ENCODE measurements around the gene SEL1L3. TPM values are rescaled to one million over a fixed set of nuclear protein-coding genes. Genes with fewer than 3 reads are reported as not detected.
A peak's percentile ranks its signal among the peaks of the same experiment; 100 is the strongest.

The SEL1L3 gene
- total and polyA plus RNA-seq, 9 of the 15 experiments (the other 6 are each of a cell fraction or from before 2014, with no cell fraction given): 10.0 to 44.3 (median 21.6) TPM

DNA sequence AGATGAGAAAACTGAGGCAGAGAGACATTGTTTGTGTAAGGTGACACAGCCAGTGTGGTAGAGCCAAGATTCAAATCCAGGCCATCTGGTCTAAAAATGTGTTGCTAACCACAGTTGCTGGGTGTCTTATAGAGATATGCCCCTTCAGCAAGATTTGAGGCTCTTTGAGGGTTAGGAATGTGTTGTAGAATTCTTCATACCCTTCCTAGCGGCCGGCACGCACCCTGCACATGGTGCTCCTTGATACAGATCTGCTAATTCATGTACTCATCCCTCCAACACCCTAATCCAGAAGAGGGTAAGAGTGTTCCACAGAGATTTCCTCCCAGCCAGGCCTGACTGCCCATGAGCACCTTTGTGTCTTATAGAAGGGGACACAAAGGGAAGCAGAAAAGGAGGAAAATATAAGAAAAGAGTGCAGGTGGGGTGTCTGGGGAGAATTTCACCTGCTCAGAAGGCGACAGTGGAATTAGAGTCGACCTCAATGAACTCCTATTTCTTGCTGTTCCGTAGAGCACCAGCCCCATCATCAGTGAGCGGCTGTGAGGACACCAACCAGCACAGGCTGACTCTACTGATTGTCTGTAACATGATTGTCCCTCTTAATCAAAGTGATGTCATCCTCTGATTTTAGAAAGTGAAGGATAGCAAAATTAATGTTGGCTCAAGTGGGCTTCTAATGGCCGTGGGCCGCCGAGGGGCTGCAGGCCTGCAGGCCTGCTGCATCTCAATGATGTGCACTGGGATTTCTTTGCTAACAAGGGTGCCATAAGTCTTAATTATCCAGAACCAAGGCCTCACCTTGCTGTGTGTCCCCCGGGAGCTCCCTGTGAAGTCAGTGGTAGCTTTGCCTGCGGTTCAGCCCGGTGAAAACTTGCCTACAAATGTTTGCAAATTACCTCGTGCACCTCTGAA lies 27.1 kb upstream of the SEL1L3 start (continued):
- peak in 1 of 2 experiments; percentile 57; a peak in 3 of 4 replicates for TF ChIP-seq RCOR1 (IDR thresholded peaks at IDR 0.05; ENCODE audit: borderline replicate concordance in 1 of 2, low read depth in 2 of 2, low read length in 2 of 2)
- TF ChIP-seq ZKSCAN1 (IDR thresholded peaks at IDR 0.05; ENCODE audit: low read depth, low read length): no peak
- no peak for TF ChIP-seq CTBP1 (IDR thresholded peaks at IDR 0.05; ENCODE audit: borderline replicate concordance)
- no peak for TF ChIP-seq CREB1 (IDR thresholded peaks at IDR 0.05)
- TF ChIP-seq CREB1 (CRISPR knock-in tag; IDR thresholded peaks at IDR 0.05): no peak
- no peak for TF ChIP-seq NCOA6 (IDR thresholded peaks at IDR 0.05)
- peak; percentile 42 for TF ChIP-seq CBFA2T3 (IDR thresholded peaks at IDR 0.05)
- TF ChIP-seq NFE2 (IDR thresholded peaks at IDR 0.05; ENCODE audit: low read depth): peak; percentile 11; the same call in 1 of the 2 replicates
- no peak for TF ChIP-seq STAG1 (CRISPR knock-in tag; IDR thresholded peaks at IDR 0.05; ENCODE audit: borderline replicate concordance)
- no peak for TF ChIP-seq ZNF282 (CRISPR knock-in tag; IDR thresholded peaks at IDR 0.05)
- TF ChIP-seq, protein P1, sequence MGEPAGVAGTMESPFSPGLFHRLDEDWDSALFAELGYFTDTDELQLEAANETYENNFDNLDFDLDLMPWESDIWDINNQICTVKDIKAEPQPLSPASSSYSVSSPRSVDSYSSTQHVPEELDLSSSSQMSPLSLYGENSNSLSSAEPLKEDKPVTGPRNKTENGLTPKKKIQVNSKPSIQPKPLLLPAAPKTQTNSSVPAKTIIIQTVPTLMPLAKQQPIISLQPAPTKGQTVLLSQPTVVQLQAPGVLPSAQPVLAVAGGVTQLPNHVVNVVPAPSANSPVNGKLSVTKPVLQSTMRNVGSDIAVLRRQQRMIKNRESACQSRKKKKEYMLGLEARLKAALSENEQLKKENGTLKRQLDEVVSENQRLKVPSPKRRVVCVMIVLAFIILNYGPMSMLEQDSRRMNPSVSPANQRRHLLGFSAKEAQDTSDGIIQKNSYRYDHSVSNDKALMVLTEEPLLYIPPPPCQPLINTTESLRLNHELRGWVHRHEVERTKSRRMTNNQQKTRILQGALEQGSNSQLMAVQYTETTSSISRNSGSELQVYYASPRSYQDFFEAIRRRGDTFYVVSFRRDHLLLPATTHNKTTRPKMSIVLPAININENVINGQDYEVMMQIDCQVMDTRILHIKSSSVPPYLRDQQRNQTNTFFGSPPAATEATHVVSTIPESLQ (CRISPR knock-in tag; IDR thresholded peaks at IDR 0.05): no peak
- no peak for TF ChIP-seq MTA3 (IDR thresholded peaks at IDR 0.05; ENCODE audit: borderline replicate concordance)
- peak; percentile 27; the same call in 1 of the 2 replicates for TF ChIP-seq TCF3 (CRISPR knock-in tag; IDR thresholded peaks at IDR 0.05)
- peak; percentile 45 for TF ChIP-seq TEAD4 (IDR thresholded peaks at IDR 0.05; ENCODE audit: low read length)
- no peak for TF ChIP-seq TEAD4 (CRISPR knock-in tag; IDR thresholded peaks at IDR 0.05; ENCODE audit: borderline replicate concordance)
- no peak for TF ChIP-seq BRD4 (IDR thresholded peaks at IDR 0.05)
- no peak for TF ChIP-seq GATAD2B (IDR thresholded peaks at IDR 0.05; ENCODE audit: borderline replicate concordance)
- TF ChIP-seq, protein P2, sequence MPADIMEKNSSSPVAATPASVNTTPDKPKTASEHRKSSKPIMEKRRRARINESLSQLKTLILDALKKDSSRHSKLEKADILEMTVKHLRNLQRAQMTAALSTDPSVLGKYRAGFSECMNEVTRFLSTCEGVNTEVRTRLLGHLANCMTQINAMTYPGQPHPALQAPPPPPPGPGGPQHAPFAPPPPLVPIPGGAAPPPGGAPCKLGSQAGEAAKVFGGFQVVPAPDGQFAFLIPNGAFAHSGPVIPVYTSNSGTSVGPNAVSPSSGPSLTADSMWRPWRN (IDR thresholded peaks at IDR 0.05; ENCODE audit: low read depth): peak; percentile 78
- 0 out of 2 replicates have a peak, but pooled peaks have one; percentile 43 for TF ChIP-seq BHLHE40 (IDR thresholded peaks at IDR 0.05; ENCODE audit: low read length)
- no peak for TF ChIP-seq CBX5 (IDR thresholded peaks at IDR 0.05; ENCODE audit: borderline replicate concordance, low read depth)
- no peak for TF ChIP-seq ETS2 (tag; IDR thresholded peaks at IDR 0.05; ENCODE audit: borderline replicate concordance, poor library complexity, severe bottlenecking)
- TF ChIP-seq FOXP1 (CRISPR knock-in tag; IDR thresholded peaks at IDR 0.05): no peak
- no peak for TF ChIP-seq HDAC1 (IDR thresholded peaks at IDR 0.05)
- TF ChIP-seq, protein P3, sequence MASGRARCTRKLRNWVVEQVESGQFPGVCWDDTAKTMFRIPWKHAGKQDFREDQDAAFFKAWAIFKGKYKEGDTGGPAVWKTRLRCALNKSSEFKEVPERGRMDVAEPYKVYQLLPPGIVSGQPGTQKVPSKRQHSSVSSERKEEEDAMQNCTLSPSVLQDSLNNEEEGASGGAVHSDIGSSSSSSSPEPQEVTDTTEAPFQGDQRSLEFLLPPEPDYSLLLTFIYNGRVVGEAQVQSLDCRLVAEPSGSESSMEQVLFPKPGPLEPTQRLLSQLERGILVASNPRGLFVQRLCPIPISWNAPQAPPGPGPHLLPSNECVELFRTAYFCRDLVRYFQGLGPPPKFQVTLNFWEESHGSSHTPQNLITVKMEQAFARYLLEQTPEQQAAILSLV (tag; IDR thresholded peaks at IDR 0.05): no peak
- TF ChIP-seq, protein P4, sequence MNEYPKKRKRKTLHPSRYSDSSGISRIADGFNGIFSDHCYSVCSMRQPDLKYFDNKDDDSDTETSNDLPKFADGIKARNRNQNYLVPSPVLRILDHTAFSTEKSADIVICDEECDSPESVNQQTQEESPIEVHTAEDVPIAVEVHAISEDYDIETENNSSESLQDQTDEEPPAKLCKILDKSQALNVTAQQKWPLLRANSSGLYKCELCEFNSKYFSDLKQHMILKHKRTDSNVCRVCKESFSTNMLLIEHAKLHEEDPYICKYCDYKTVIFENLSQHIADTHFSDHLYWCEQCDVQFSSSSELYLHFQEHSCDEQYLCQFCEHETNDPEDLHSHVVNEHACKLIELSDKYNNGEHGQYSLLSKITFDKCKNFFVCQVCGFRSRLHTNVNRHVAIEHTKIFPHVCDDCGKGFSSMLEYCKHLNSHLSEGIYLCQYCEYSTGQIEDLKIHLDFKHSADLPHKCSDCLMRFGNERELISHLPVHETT (CRISPR knock-in tag; conservative IDR thresholded peaks at IDR 0.05 in 1 of 2, IDR thresholded peaks at IDR 0.05 in 1 of 2): no peak
